ENCODE measurements around the gene TSPAN11. TPM values are rescaled to one million over a fixed set of nuclear protein-coding genes. Genes with fewer than 3 reads are reported as not detected.

Gene TSPAN11
- total RNA-seq, 1 experiment from 2014 or later: 4.6 TPM

- no peaks in the 10 kb centered on the region for H3K36me3 Mint-ChIP-seq
- ChIA-PET POLR2A (no interaction called here), CTCF (interaction anchor here (0.9 to 2.7 kb wide), 4 partner anchors 9 to 130 kb away, joined by 3 to 9 read pairs (median 6); partner anchors contain the start of gene TSPAN11)
- H3K4me1 Mint-ChIP-seq: peaks cover 24% of the 10 kb centered on the region
- no peak overlapping the region for H3K4me3 Mint-ChIP-seq
- H3K27ac Mint-ChIP-seq: no peak overlapping the region
- DNase-seq (ENCODE audit: low spot score): no peak
- ATAC-seq: no peak
- no peaks in the 10 kb centered on the region for H3K9me3 Mint-ChIP-seq
- no peak for TF ChIP-seq ARID4B (CRISPR knock-in tag; IDR thresholded peaks at IDR 0.05; ENCODE audit: borderline replicate concordance)
- TF ChIP-seq ESRRA (CRISPR knock-in tag; IDR thresholded peaks at IDR 0.05; ENCODE audit: borderline replicate concordance): no peak
- TF ChIP-seq NFYB (CRISPR knock-in tag; conservative IDR thresholded peaks at IDR 0.05; ENCODE audit: low read depth): no peak
- TF ChIP-seq, protein P1, sequence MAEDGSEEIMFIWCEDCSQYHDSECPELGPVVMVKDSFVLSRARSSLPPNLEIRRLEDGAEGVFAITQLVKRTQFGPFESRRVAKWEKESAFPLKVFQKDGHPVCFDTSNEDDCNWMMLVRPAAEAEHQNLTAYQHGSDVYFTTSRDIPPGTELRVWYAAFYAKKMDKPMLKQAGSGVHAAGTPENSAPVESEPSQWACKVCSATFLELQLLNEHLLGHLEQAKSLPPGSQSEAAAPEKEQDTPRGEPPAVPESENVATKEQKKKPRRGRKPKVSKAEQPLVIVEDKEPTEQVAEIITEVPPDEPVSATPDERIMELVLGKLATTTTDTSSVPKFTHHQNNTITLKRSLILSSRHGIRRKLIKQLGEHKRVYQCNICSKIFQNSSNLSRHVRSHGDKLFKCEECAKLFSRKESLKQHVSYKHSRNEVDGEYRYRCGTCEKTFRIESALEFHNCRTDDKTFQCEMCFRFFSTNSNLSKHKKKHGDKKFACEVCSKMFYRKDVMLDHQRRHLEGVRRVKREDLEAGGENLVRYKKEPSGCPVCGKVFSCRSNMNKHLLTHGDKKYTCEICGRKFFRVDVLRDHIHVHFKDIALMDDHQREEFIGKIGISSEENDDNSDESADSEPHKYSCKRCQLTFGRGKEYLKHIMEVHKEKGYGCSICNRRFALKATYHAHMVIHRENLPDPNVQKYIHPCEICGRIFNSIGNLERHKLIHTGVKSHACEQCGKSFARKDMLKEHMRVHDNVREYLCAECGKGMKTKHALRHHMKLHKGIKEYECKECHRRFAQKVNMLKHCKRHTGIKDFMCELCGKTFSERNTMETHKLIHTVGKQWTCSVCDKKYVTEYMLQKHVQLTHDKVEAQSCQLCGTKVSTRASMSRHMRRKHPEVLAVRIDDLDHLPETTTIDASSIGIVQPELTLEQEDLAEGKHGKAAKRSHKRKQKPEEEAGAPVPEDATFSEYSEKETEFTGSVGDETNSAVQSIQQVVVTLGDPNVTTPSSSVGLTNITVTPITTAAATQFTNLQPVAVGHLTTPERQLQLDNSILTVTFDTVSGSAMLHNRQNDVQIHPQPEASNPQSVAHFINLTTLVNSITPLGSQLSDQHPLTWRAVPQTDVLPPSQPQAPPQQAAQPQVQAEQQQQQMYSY (CRISPR knock-in tag; IDR thresholded peaks at IDR 0.05): no peak
- no peak for TF ChIP-seq ZNF263 (CRISPR knock-in tag; IDR thresholded peaks at IDR 0.05; ENCODE audit: low read depth)
- TF ChIP-seq OVOL2 (CRISPR knock-in tag; IDR thresholded peaks at IDR 0.05; ENCODE audit: borderline replicate concordance): no peak
- no peak for TF ChIP-seq NR1H2 (CRISPR knock-in tag; IDR thresholded peaks at IDR 0.05)
- no peak for TF ChIP-seq SMAD4 (CRISPR knock-in tag; IDR thresholded peaks at IDR 0.05)
- no peak for TF ChIP-seq ZNF396 (CRISPR knock-in tag; IDR thresholded peaks at IDR 0.05; ENCODE audit: borderline replicate concordance)
- TF ChIP-seq ZNF219 (CRISPR knock-in tag; IDR thresholded peaks at IDR 0.05; ENCODE audit: borderline replicate concordance): no peak
- no peak for TF ChIP-seq ZNF425 (CRISPR knock-in tag; conservative IDR thresholded peaks at IDR 0.05)
- no peak for TF ChIP-seq E2F5 (CRISPR knock-in tag; IDR thresholded peaks at IDR 0.05)
- no peak for TF ChIP-seq AFF4 (CRISPR knock-in tag; IDR thresholded peaks at IDR 0.05; ENCODE audit: borderline replicate concordance)
- TF ChIP-seq NR2C2 (CRISPR knock-in tag; IDR thresholded peaks at IDR 0.05): no peak
- TF ChIP-seq NR3C1 (CRISPR knock-in tag; conservative IDR thresholded peaks at IDR 0.05; ENCODE audit: low read depth): no peak
- TF ChIP-seq KAT7 (CRISPR knock-in tag; IDR thresholded peaks at IDR 0.05; ENCODE audit: borderline replicate concordance): no peak
- H3K27me3 Mint-ChIP-seq (ENCODE audit: low read depth): no peaks in the 10 kb centered on the region
Measured at GRCh38 chr12:30980955-30981662, 54.6 kb downstream of the TSPAN11 start.
